ENCODE results near the gene TCEAL5. TPM values are rescaled to one million over a fixed set of nuclear protein-coding genes. Genes with fewer than 3 reads are reported as not detected.

Gene TCEAL5
- total RNA-seq, 6 experiments from 2014 or later = not detected

- H3K4me1 ChIP-seq = no peaks in the 10 kb centered on the region
- H3K36me3 ChIP-seq = no peaks in the 10 kb centered on the region
- ATAC-seq (no peak), DNase-seq (no peak)
- WGBS (ENCODE audit: insufficient coverage, low coverage, low lambda C conversion rate, missing lambda C conversion rate) = 38% methylated on average over 8 of the region's 8 CpGs
- TF ChIP-seq CTCF (IDR thresholded peaks at IDR 0.05) = no peak
- TF ChIP-seq POLR2A (IDR thresholded peaks at IDR 0.05) = no peak
- peak overlapping the region in 1 of 3 donors; percentile 67 for H3K27ac ChIP-seq
- H3K4me3 ChIP-seq = peak overlapping the region in 2 of 3 donors; percentile 52 to 59
- intact Hi-C loops (cut with DNase I) = no loop called here
- no peaks in the 10 kb centered on the region for H3K27me3 ChIP-seq
- no peaks in the 10 kb centered on the region for H3K9me3 ChIP-seq
These were observed 22.9 kb downstream of the TCEAL5 start for GRCh38 chrX:103253608-103254007.

DNA sequence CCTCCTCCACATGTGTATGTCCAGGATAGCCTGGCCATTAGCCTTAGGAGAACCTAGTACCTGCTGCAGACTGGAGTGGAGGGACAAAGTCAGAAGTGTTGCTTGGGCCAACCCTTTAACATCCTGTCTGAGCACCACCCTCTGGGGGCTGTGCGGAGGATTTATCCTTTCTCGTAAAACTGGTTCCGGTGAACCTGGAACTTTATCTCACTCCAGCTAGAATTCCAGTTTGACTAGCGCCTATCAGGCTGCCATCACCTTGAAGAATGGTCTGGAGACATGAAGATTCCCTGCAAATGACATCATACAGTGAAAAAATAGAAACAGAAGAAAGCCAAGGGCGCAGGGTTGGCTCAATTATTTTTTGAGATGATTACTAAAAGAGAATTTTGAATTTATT is 25.6 kb downstream of the TCEAL5 start:
- 35% methylated on average over 2 of the region's 5 CpGs for whole genome bisulfite sequencing (ENCODE audit: insufficient coverage, low coverage, low lambda C conversion rate, missing lambda C conversion rate)
- ATAC-seq (no peak), DNase-seq (no peak)
- H3K27ac ChIP-seq = no peak overlapping the region
- H3K4me3 ChIP-seq = no peak overlapping the region
- TF ChIP-seq CTCF (IDR thresholded peaks at IDR 0.05) (no peak), POLR2A (IDR thresholded peaks at IDR 0.05) (no peak)
- H3K4me1 ChIP-seq = no peaks in the 10 kb centered on the region
- no peaks in the 10 kb centered on the region for H3K27me3 ChIP-seq
- intact Hi-C loops (cut with DNase I) = no loop called here
- no peaks in the 10 kb centered on the region for H3K36me3 ChIP-seq
- H3K9me3 ChIP-seq = no peaks in the 10 kb centered on the region

DNA sequence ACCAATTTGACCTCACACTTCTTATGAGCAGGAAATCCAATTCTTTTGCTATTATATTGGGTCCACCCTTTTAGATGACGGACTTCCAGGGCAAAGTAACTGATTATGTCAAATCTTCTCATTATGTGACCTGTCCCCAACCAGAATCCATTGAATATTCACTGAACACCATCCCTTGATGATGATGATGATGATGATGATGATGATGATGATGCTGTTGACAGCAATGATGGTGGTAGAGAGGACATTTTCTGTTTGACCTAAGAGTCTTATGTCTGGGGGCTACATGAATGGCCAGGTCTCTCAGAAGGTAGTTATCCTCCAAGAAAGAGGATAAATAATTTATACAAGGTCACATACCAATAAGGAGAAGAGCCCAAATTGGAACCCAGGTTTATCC is 26.7 kb downstream of the TCEAL5 start:
- no peak overlapping the region for H3K4me3 ChIP-seq
- ATAC-seq (no peak), DNase-seq (no peak)
- no peaks in the 10 kb centered on the region for H3K4me1 ChIP-seq
- 47% methylated on average over 1 of the region's 1 CpG for WGBS (ENCODE audit: insufficient coverage, low coverage, low lambda C conversion rate, missing lambda C conversion rate)
- H3K9me3 ChIP-seq = no peaks in the 10 kb centered on the region
- intact Hi-C loops (cut with DNase I) = no loop called here
- no peak for TF ChIP-seq POLR2A (IDR thresholded peaks at IDR 0.05)
- no peak for TF ChIP-seq CTCF (IDR thresholded peaks at IDR 0.05)
- no peak overlapping the region for H3K27ac ChIP-seq
- no peaks in the 10 kb centered on the region for H3K27me3 ChIP-seq
- H3K36me3 ChIP-seq = no peaks in the 10 kb centered on the region

DNA sequence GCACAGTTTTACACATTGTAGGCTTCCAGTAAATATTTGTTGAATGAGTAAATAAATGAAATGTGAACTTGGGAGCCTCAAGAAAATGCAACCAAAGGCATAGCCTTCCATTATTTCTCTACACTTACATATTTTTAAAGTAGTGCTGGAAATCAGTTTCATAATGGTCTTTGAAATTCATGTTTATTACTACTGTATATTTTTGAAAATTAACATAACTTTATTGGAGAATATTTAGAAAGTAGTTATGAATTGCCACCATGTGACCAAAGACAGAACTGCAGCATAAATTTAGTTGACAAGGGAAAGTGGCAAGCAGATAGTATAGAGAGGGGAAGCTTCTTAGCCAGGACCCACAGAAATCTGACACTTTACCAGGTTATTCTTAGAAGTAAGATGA is 28.0 kb downstream of the TCEAL5 start:
- TF ChIP-seq CTCF (IDR thresholded peaks at IDR 0.05) (peak; percentile 14 to 42 (median 36)), POLR2A (IDR thresholded peaks at IDR 0.05) (no peak)
- Histone ChIP-seq H3K4me1 (no peaks in the 10 kb centered on the region), H3K36me3 (no peaks in the 10 kb centered on the region), H3K27me3 (no peaks in the 10 kb centered on the region), H3K9me3 (no peaks in the 10 kb centered on the region), H3K4me3 (no peak overlapping the region), H3K27ac (no peak overlapping the region)
- ATAC-seq (peak in 1 of 4 donors; percentile 28), DNase-seq (no peak)
- intact Hi-C loops (cut with DNase I) = no loop called here

DNA sequence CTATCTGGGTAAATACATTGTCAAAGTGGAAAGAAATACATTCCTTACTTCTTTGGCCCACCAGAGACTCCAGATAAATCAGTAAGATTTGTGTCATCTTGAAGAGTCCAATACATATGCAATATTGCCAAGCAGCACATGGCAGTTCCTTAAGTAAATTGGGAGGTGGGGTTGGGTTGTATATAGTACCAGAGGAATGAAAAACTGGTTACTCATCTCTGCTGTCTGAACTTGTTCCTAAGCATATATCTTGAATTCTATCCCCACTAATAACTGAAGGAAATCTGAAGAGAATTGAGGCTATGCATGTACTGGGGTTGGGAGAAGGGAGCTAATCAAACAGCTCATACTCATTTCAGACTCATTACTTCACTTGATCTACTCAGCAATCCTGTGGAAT is 36.4 kb downstream of the TCEAL5 start:
- TF ChIP-seq POLR2A (IDR thresholded peaks at IDR 0.05) (no peak), CTCF (IDR thresholded peaks at IDR 0.05) (no peak)
- no peak overlapping the region for H3K27ac ChIP-seq
- DNase-seq (no peak), ATAC-seq (no peak)
- H3K4me3 ChIP-seq = no peak overlapping the region
- H3K9me3 ChIP-seq = no peaks in the 10 kb centered on the region
- no peaks in the 10 kb centered on the region for H3K36me3 ChIP-seq
- no peaks in the 10 kb centered on the region for H3K27me3 ChIP-seq
- H3K4me1 ChIP-seq = no peaks in the 10 kb centered on the region
- intact Hi-C loops (cut with DNase I) = no loop called here
